Measurements from ENCODE around the gene MAST3.

MAST3 gene

GRCh38 chr19:18193388-18194180 is 96.0 kb downstream of the MAST3 start:
- no peak for DNase-seq

GRCh38 chr19:18194181-18194530 is 96.6 kb downstream of the MAST3 start:
- DNase-seq = no peak

- no peak for DNase-seq
Measured at GRCh38 chr19:18194554-18195238, 97.1 kb downstream of the MAST3 start.

- no peak for DNase-seq
Measured at GRCh38 chr19:18196511-18196845, 98.9 kb downstream of the MAST3 start.

GRCh38 chr19:18197306-18197705 is 99.7 kb downstream of the MAST3 start:
- DNase-seq = no peak

- DNase-seq = no peak
Measured at GRCh38 chr19:18197941-18198340, 100.4 kb downstream of the MAST3 start.

GRCh38 chr19:18198374-18198773 is 100.8 kb downstream of the MAST3 start:
- DNase-seq = no peak

All from activated gamma-delta T cell treated with Interleukin-2 at 50 U/mL for 16 hours (primary cell).